T-helper 1 cell (primary cell): ENCODE results near the gene PI4KB.
A peak's percentile ranks its signal among the peaks of the same experiment; 100 is the strongest.
"Not testable (repeated sequence)": the region's sequence is repeated elsewhere in the genome, so short reads cannot be mapped to it uniquely, and the experiment has no call there.

Source experiments
- DNase-seq, 5 donors: peaks; one replicate each; pipeline ENCODE4 v3.0.0-alpha.2; 2012 to 2020
- total RNA-seq, 4 donors: gene quantifications; one replicate each; lab custom pipeline; 2026; lab: John Stamatoyannopoulos, UW

PI4KB gene
- 90.2 to 107 (median 95.7) reads per million in 4 donors for total RNA-seq

GRCh38 chr1:151327223-151327902 lies at the start of gene PI4KB:
TSS of gene PI4KB (minus strand) at chr1:151327416. CDS start at chr1:151316481, 10,935 bp downstream.
- DNase-seq, result peak; percentile 73 to 96 (median 89)

- DNase-seq, result no peak
Observed at GRCh38 chr1:151373196-151373595, 46.0 kb upstream of the PI4KB start.

GRCh38 chr1:151372058-151372934 lies 45.1 kb upstream of the PI4KB start, which contains the start of gene SELENBP1:
TSS of gene SELENBP1 (minus strand) at chr1:151372705. CDS start at chr1:151372641, 64 bp downstream.
- DNase-seq, result no peak

- DNase-seq, result no peak
Observed at GRCh38 chr1:151371370-151372057, 44.3 kb upstream of the PI4KB start.

- DNase-seq, result no peak
Observed at GRCh38 chr1:151370211-151370911, 43.1 kb upstream of the PI4KB start.

- no peak for DNase-seq
Observed at GRCh38 chr1:151369621-151370048, 42.4 kb upstream of the PI4KB start.

- DNase-seq, result no peak
Observed at GRCh38 chr1:151369302-151369610, 42.0 kb upstream of the PI4KB start.

GRCh38 chr1:151368393-151369301 lies 41.4 kb upstream of the PI4KB start:
- no peak for DNase-seq

- no peak for DNase-seq
Observed at GRCh38 chr1:151367658-151368392, 40.6 kb upstream of the PI4KB start.

GRCh38 chr1:151364996-151365395 lies 37.8 kb upstream of the PI4KB start:
- DNase-seq, result no peak

GRCh38 chr1:151362308-151363155 lies 35.3 kb upstream of the PI4KB start:
- DNase-seq, result no peak

GRCh38 chr1:151361883-151362282 lies 34.7 kb upstream of the PI4KB start:
- DNase-seq, result no peak

GRCh38 chr1:151356696-151357095 lies 29.5 kb upstream of the PI4KB start:
- DNase-seq, result no peak

GRCh38 chr1:151352021-151352718 lies 25.0 kb upstream of the PI4KB start:
- no peak for DNase-seq

GRCh38 chr1:151350323-151350722 lies 23.1 kb upstream of the PI4KB start:
- DNase-seq, result not testable (repeated sequence)

GRCh38 chr1:151347523-151348246 lies 20.5 kb upstream of the PI4KB start:
- no peak for DNase-seq

GRCh38 chr1:151346769-151347522 lies 19.7 kb upstream of the PI4KB start, which contains the start of gene RFX5:
TSS of gene RFX5 (minus strand) at chr1:151347252. CDS start at chr1:151346320, 932 bp downstream.
- peak; percentile 88 to 99 (median 92) for DNase-seq
